ENCODE measurements around the gene MSANTD4. TPM values are rescaled to one million over a fixed set of nuclear protein-coding genes. Genes with fewer than 3 reads are reported as not detected.

Gene MSANTD4
- total RNA-seq, result 10 to 100 TPM; 10.3 to 11.3 TPM

DNA sequence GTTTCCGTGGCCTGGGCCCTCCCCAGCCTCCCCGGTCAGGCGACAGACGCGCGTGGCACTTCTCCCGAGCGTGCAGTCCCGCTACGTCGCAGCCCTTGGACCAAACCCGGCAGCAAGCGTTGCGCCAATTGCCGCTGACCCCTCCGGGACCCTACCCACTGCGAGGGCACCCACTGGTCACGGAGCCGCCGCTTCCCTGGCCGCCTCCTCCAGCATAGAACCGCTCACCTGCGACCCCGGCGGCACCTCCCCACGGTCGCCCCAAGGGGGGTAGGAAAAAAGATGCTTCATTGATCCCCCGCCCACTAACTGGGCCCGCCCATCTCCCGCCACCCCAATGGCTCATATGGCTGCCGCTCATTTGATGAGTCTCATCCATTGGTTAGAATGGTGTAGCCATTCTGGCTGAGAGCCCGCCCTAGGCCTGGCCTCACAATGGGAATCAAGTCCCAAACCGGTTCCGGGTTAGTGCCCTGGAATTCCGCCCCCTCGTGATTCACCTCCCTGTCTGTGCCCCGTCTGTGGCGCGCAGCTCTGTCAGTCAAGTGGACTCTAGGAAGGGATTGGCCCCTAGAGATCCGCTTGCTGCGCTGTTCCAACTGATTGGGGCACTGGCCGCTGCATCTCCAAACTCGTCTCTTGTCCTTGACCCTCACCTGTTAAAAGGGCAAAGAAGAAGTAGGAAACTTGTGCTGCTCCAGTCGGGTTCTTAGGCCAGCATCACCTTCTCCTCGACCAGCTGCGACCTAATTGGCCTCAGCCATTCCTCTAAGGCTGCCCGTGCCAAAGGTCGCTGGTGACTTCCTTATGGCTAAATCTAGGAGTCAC is at the start of gene MSANTD4:
TSS of gene MSANTD4 (minus strand) at position 274 of the 828 bp plus-strand sequence. CDS start 11,323 bp downstream, outside the sequence.
- POLR2A ChIA-PET, result no interaction called here
- Mint-ChIP-seq H3K27me3 (peaks cover 5% of the 10 kb centered on the region), H3K36me3 (ENCODE audit: low read depth) (peaks cover 24% of the 10 kb centered on the region), H3K4me1 (ENCODE audit: low read depth) (peaks cover 35% of the 10 kb centered on the region), H3K9me3 (peaks cover 2% of the 10 kb centered on the region), H3K4me3 (peak within 1 kb of the TSS; percentile 91), H3K27ac (peak within 1 kb of the TSS; percentile 85)
- DNase-seq (peak; percentile 98), ATAC-seq (peak; percentile 98)
- intact Hi-C loops (cut with micrococcal nuclease), result loop anchor here (2.0 kb wide), 1 partner anchor 55 kb away; the partner anchor contains the start of genes AASDHPPT and KBTBD3
- TF ChIP-seq CTCF (IDR thresholded peaks at IDR 0.05), result no peak
- CTCF ChIA-PET, result no interaction called here

GRCh38 chr11:106070606-106071005 is 48.6 kb upstream of the MSANTD4 start:
- H3K27ac Mint-ChIP-seq, result no peak overlapping the region
- H3K27me3 Mint-ChIP-seq, result no peaks in the 10 kb centered on the region
- ChIA-PET POLR2A (no interaction called here), CTCF (no interaction called here)
- no peak for DNase-seq
- H3K36me3 Mint-ChIP-seq (ENCODE audit: low read depth), result peaks cover 11% of the 10 kb centered on the region
- no peak overlapping the region for H3K4me3 Mint-ChIP-seq
- no peak for ATAC-seq
- H3K4me1 Mint-ChIP-seq (ENCODE audit: low read depth), result peaks cover 13% of the 10 kb centered on the region
- no peaks in the 10 kb centered on the region for H3K9me3 Mint-ChIP-seq
- no peak for TF ChIP-seq CTCF (IDR thresholded peaks at IDR 0.05)
- intact Hi-C loops (cut with micrococcal nuclease), result no loop called here

DNA sequence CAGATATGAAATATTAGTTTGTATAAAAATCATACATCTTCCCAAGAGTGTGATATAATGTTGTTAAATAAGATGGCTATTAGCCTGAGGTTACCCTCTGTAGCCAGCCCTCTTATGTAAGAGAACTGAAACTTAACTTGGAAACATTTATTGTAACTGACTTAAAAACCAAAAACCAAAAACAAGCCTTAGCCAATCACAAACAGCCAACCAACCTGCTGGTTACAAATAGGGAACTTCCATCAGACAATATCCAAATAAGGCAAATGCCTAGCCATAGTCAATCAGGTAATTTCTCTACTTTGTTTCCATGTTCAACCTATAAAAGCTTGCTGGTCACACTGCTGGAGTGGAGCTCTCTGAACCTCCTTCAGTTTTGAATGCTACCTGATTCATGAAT is 41.0 kb upstream of the MSANTD4 start:
- no peaks in the 10 kb centered on the region for H3K9me3 Mint-ChIP-seq
- no peak overlapping the region for H3K27ac Mint-ChIP-seq
- no peaks in the 10 kb centered on the region for H3K27me3 Mint-ChIP-seq
- ATAC-seq (peak; percentile 73), DNase-seq (peak; percentile 17)
- POLR2A ChIA-PET, result no interaction called here
- peaks cover 15% of the 10 kb centered on the region for H3K4me1 Mint-ChIP-seq (ENCODE audit: low read depth)
- intact Hi-C loops (cut with micrococcal nuclease), result no loop called here
- peaks cover 13% of the 10 kb centered on the region for H3K36me3 Mint-ChIP-seq (ENCODE audit: low read depth)
- CTCF ChIA-PET, result interaction anchor here (1.6 kb wide), 1 partner anchor 13 kb away, joined by 3 read pairs; no protein-coding TSS in a partner anchor
- H3K4me3 Mint-ChIP-seq, result no peak overlapping the region
- no peak for TF ChIP-seq CTCF (IDR thresholded peaks at IDR 0.05)

GRCh38 chr11:106061954-106062949 is 40.2 kb upstream of the MSANTD4 start:
- CTCF ChIA-PET, result interaction anchor here (1.1 to 1.6 kb wide), 2 partner anchors 12 to 23 kb away, joined by 3 read pairs; no protein-coding TSS in a partner anchor
- peak overlapping the region; percentile 26 for H3K27ac Mint-ChIP-seq
- intact Hi-C loops (cut with micrococcal nuclease), result no loop called here

More at GRCh38 chr11:106061954-106062949, 40.2 kb upstream of the MSANTD4 start:
- DNase-seq (no peak), ATAC-seq (no peak)
- Mint-ChIP-seq H3K4me1 (ENCODE audit: low read depth) (peaks cover 15% of the 10 kb centered on the region), H3K9me3 (no peaks in the 10 kb centered on the region), H3K36me3 (ENCODE audit: low read depth) (peaks cover 18% of the 10 kb centered on the region), H3K4me3 (no peak overlapping the region), H3K27me3 (no peaks in the 10 kb centered on the region)
- POLR2A ChIA-PET, result no interaction called here
- no peak for TF ChIP-seq CTCF (IDR thresholded peaks at IDR 0.05)
